GM21825 (cell line): Measurements from ENCODE around the gene MKI67.
"Not testable (repeated sequence)": the region's sequence is repeated elsewhere in the genome, so short reads cannot be mapped to it uniquely, and the experiment has no call there.

Experiments used
- ATAC-seq: cut with Tn5 transposase; IDR thresholded peaks from one replicate; pipeline ENCODE4 v1.9.1; 2021; ENCODE audit warnings: mild to moderate bottlenecking, moderate library complexity; ENCODE audit not compliant: unreplicated experiment

Gene MKI67, protein sequence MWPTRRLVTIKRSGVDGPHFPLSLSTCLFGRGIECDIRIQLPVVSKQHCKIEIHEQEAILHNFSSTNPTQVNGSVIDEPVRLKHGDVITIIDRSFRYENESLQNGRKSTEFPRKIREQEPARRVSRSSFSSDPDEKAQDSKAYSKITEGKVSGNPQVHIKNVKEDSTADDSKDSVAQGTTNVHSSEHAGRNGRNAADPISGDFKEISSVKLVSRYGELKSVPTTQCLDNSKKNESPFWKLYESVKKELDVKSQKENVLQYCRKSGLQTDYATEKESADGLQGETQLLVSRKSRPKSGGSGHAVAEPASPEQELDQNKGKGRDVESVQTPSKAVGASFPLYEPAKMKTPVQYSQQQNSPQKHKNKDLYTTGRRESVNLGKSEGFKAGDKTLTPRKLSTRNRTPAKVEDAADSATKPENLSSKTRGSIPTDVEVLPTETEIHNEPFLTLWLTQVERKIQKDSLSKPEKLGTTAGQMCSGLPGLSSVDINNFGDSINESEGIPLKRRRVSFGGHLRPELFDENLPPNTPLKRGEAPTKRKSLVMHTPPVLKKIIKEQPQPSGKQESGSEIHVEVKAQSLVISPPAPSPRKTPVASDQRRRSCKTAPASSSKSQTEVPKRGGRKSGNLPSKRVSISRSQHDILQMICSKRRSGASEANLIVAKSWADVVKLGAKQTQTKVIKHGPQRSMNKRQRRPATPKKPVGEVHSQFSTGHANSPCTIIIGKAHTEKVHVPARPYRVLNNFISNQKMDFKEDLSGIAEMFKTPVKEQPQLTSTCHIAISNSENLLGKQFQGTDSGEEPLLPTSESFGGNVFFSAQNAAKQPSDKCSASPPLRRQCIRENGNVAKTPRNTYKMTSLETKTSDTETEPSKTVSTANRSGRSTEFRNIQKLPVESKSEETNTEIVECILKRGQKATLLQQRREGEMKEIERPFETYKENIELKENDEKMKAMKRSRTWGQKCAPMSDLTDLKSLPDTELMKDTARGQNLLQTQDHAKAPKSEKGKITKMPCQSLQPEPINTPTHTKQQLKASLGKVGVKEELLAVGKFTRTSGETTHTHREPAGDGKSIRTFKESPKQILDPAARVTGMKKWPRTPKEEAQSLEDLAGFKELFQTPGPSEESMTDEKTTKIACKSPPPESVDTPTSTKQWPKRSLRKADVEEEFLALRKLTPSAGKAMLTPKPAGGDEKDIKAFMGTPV (N-terminal part only)

DNA sequence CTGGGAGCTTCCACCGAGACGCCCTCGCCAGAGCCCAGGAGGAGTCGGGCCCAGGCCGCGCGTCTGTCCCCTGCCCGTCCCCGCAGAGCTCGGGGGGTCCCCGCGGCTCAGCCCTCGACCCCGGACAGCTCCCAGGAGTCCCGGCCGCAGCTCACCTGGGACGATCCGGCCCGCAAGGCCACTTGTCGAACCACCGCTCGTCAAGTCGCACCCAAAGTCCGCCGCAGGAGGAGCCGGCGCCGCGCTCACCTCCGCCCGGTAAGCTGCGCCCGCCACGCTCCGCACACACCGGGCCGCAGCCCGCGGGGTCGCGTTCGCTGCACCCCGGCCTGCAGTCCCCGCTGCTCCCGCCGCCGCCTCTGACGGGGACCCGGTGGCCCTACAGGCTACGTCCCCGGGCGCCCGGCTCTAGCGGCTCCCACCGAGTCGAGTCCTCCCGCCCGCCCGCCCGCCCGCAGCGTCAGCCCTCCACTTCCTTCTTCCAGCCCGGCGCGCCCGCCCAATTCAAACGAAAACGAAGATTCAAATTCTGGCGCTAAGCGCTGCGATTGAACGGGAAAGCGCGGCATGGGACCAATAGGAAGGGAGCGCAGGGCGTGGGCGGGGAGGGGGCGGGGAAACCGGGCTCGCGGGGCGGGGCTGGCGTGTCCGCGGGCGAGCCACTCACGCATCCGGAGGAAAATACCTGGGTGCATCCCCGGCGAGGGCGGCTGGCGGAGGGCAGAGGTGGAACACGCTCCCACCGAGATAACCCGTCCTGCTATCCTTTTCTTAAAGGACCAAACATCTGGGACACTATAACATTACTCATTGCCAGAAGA, at the start of gene MKI67:
TSS of gene MKI67 (minus strand) at position 480 of the 821 bp plus-strand sequence. CDS start 756 bp downstream, outside the sequence.
- ATAC-seq, result peak; percentile 73

DNA sequence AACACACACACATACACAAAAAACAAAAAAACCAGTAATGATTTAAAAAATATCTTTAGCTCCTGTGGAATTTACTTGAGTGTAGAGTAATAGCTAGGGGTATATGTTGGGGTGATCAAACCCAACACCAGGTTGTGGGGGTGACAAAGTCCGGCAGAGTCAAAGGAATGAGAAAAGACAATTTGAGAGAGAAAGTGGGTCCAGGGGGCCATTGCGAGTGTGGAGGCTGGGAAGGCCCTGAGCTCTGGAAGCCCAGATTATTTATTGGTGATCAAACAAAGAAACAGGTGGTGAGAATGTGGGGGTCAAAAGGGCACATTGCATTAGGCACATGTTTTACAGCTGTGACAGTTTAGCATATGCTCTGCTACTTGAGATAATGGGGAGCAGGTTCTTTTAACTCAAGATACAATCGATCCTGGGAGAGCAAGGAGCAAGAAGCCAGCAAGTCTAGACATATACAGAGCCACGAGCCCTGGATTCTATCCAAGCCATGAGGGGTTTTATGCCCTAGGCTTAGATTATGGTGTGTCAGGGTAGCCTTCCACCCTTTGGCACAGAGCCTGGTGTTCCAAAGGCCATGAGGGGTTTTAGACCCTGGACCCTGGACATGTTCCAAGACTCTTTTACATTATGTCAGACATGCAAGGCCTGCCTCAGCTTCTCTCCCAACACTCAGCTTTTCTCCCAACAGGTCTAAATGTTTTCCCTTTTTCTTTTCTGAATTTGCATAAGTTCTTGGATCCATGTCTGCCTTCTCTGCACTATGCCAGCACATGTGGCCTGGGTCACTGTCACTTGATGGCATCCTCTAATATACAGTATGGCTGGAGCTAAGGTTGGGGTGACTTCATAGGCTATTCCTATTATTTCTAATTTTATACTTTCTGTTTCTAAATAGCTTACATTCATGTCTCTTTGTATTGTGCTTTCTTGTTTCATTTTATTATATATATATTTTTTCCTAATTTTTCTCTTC, 48.6 kb upstream of the MKI67 start:
- ATAC-seq, result no peak

DNA sequence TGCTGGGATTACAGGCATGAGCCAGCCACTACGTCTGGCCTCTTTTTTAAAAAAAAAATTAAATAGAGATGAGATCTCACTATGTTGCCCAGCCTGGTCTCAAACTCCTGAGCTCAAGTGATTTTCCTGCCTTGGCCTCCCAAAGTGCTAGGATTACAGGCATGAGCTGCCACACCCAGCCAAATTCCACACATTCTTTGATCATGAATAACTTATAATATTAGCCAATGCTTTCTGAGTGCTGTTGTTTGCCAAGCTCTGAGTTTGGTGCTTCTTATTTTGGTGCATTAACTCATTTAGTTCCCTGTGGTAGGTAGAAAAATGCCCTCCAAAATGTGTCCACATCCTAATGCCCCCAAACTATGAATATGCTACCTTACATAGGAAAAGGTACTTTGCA, 47.2 kb upstream of the MKI67 start:
- no peak for ATAC-seq

DNA sequence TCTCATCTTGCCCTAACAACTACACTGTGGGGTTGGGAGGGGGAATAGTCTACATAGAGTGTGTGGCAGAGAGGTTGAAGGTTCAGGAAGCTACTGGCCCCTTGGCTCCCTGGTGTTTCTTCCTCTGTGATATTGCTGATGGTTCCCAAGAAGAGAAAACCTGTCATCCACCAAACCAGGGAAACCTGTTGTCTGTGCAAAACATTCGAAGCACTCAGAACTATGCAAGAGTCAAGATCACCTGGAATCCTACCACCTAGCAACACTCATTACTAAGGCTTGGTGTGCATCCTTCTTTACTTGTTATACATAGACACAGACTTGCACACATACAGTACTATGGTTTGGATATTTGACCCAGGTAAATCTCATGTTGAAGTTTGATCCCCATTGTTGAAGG, 46.5 kb upstream of the MKI67 start:
- ATAC-seq, result no peak

DNA sequence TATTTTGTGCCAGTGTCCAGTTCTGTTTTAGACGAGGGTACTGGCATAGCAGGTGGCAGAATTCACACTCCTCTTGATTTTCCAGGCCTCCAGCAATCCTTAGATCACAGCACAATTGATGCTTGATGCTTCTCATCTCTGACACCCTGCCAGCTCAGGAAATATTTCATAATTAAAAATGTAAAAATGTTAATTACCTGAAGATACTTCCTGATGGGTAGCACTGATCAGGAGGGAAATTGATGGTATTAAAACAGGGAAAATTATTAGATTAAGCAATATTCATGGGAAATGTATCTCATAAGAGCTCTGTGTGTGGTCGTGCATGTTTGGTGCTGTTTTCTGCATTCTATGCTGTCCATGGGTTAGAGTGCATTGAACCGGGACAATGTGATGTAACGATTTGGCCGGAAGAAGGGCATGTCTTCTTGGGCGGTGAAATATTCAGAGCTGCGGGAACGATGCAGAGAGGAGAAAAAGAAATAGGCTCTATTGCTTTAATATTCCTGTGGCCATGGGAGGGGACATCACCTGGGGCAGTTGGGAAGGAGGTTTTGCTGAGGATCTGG, 43.7 kb upstream of the MKI67 start:
- ATAC-seq, result no peak

DNA sequence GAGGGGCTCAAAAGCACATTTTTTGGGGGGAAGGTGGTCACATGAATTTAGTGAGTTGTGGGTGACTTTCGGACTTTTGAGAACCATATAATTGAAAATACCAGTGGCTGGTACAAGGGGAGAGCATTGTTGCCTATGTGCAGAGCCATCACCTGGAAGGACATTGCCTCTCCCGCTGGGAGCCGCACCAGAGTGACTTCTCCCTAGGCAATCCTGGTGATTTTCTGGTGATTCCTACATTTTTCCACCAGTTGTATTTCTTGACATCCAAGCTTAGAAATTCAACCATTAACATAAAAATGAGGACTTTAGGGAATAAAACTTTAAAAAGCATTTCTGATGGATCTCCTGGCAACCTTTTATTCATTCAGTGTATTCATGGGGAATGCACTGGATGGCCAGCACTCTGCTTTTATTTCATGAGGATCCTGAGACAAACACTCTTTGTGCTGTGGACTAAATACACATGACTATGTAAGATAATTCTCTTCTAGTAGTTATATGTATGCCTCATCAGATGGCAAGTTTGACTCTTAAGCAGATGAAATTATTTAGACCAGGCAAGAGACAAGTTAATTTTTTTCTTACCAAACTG, 41.8 kb upstream of the MKI67 start:
- ATAC-seq, result no peak

DNA sequence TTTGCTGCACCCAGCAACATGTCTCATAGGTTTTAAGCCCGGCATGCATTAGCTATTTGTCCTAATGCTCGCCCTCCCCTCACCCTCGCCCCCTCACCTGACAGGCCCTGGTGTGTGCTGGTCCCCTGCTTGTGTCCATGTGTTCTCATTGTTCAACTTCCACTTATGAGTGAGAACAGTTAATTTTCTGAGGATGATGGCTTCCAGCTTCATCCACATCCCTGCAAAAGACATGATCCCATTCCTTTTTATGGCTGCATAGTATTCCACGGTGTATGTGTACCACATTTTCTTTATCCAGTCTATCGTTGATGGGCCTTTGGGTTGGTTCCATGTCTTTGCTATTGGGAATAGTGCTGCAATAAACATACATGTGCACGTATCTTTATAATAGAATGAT, 40.9 kb upstream of the MKI67 start:
- not testable (repeated sequence) for ATAC-seq

DNA sequence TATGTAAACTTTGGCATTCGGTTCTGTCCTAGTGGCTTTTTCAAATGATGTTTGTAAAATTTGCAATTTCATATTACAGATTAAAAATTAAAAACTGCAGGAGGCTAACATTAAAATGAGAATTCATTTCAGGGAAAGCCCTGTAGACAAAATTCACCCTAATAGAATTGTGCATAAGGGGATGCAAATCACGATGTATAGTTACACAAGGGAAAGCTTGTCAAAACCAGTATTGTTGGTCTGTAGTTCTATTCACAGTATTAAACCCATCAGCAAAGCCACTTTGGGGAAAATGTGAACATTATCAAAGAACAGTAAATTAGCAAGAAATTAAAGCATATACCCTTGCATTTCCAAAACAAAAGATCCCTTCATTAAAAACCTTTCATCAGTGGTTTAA, 39.9 kb upstream of the MKI67 start:
- no peak for ATAC-seq

DNA sequence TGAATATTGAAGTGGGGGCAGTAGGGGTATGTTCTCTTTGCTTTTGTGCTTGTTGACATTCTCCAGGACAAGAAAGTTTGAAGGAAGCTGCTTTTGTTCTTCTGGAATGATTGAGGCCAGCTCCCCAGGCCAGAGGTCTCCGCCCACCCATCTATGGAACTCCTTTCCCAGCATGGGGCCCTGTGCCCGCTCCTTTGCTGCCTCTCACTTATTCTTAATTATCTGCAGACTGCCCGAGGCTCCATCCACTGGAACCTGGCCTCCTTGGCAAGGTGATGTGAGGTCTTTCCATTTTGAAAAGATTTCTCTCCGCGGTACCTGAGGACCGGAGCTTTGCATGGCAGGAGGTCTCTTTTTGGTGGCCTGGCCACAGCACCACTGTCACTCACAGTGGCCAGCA, 39.3 kb upstream of the MKI67 start:
- ATAC-seq, result no peak

DNA sequence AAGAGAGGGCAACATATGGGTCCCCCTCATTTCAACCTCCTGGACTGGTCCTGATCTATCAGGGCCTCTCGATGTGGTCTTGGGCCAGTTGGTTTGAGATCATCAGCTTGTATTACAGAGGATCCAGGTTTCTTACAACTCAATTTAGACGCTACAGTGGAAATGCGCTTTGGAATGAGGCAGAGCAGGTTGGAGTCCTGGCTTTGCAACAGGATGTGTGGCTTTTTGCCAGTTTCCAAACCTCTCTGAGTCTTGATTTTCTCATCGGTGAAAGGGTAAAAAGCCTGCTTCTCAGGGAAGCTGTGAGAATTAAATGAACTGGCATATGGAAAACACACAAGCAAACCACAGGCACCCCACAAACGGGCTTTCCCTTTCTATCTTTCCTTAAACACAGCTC, 37.5 kb upstream of the MKI67 start:
- ATAC-seq, result no peak

DNA sequence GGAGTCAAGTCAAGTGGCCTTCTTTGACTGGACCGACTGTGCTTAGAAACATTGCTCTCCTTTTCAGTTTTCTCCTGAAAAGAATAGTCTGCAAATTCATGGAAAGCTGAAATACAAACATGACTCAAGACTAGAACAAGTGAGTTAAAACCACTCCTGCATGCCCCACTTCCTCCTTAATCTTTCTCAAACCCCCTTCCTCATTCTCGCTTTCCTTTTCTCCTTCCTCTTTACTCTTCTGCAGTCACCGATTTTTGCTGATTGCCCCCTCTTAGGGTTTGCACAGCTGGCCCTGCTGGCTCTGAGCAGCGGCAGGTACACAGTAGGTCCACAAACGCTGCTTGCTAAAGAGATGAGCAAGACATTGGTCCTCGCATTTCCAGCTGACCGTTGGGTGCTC, 34.8 kb upstream of the MKI67 start:
- ATAC-seq, result no peak

DNA sequence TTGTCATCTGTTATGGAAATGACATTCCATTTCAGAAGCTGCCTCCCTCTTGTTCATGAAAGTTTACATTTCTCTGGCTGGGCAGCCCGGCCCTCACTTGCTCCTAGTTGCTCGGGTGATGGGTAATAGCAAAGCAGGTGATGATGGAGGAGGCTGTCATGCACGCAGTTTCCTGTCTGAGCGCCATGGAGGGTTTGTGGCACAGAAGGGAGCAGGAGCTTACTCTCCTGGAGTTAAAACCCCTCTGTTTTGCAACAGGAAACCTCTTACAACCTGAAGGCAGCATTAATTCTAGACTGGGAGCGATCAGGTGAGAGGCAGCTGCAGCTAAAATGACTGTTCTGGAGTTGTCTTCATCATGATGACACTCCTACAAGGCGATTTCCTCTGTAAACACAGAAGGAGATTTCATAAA, 34.1 kb upstream of the MKI67 start:
- ATAC-seq, result no peak

DNA sequence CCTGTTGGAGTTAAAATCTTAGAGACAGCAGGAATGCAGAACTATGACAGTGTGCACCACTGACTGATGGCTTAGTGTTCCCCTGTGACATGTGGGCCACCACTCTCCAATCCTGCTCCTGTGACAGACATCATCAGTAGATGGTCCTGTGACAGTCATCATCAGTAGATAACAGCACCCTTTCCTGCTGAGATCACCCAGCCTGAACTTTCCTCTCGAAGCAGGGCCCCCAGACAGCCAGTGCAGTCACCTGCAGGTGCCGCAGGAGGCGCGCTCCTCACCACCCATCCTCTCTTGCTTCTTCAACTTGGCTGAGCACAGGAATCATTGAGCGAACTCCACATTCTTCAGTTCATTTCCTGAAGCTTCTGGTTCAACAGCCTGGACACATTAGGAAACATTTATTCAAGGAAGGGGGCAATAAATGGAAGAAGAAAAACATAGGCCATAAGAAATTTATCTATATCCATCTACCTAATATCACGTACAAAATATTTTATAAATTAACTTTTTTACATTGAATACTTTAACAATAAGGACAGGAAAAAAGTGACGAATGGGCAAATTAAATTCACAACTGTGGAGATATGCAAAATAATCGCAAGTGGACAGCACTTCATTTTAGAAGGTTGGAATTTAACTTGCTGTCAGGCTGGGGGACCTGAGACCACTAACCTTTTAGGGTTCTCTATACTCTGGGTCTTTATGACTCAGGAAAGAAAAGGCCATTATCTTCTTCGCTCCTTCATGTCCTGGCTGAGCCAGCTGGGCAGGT, 32.0 kb upstream of the MKI67 start:
- ATAC-seq, result no peak

DNA sequence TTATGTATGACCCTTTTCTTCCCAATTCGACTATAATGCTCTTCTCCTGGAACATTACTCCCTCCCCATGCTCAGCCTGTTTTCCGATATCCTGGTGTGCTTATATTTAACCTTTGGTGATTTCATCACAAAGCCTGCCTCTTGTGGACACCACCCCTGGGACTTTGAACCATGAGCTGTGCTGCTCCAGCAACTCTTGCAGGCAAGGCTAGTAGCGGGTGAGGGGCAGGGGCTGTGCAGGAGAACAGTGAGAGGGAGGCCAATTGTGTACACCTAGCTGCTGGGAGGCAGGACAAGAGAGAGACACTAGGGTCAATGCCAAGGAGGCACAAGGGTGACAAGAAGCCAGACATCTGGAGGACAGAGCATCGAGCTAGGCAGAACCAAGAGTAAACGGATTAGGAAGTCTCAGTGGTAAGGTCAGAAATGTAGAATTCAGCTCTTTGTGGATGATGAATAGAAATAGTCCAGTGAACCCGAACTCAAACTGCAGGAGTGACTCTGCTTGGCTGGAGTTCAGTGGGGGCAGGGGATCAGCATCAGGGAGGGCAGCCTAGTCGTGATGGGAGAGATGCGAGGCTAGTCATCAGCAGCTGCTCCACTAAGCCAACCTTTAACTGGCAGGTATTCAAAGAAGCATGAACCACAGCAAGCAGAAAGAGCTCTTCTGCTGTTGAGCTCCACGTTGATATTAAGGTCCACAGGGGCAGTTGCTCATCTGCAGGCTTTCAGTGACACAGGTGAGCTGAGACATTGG, 31.0 kb upstream of the MKI67 start:
- ATAC-seq, result no peak

DNA sequence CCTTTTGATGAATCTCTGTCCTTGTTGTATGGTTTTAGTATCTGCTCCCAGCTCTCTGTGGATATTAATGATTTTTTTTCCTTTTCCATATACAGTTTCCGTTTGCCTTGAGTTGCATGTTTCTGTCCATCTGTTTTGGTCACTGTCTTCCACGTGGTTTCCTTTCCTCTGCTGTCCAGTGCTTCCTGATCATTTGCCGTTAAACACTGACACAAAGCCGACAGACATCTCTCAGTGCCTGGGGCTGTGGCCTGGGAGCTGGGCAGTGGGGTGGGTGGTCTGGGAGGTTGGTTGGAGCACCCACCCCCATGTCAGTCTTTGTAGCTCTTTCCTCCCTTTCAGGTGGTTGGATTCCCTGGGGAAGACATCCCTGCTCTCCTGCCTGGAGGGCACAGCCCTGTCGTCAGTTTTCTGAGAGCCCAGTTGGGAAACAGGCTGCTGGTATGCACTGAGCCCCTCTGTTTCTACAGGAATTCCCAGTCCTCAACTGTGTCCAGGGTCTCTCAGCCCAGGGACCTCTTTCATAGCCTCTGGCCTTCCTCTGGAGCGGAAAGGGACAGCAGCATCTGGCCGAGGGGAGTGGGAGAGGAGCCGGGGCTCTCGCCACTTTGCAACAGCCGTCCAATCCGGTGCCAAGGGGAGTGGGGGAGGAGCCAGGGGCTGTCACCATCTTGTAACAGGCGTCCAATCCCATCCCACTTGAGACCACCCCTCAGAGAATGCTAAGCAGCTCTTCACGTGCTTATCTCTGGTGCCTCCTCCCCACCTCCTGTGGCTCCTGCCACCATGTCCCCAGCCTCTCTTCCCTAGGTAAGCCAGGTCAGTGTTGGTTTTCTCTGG, 26.7 kb upstream of the MKI67 start:
- no peak for ATAC-seq

DNA sequence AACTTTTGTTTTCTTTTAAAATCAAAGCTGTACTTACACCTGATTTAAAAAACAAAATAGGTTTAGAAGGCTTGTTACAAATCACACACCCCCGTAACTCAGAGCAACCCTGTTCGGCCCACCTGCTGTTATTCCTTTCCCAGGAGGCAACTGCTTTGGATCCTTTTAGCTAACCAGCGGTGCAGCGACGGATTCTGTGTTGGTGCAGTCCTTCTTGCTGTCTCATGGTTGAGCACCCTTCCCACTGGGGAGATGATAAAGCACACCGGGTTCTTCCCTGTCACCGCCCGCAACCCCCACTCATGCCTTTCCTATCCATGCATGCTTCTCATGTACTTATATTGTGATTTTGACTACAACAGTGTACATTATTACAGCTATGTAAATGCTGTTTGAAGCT, 24.8 kb upstream of the MKI67 start:
- no peak for ATAC-seq
